K562 (cell line): Measurements from ENCODE around the gene NKIRAS2.

Experiments used
- CC2D1A ChIP-seq: fragments of 450-650 bp; IDR thresholded peaks from 2 replicates; pipeline ENCODE4 v1.6.1; 2017; ENCODE audit warnings: mild to moderate bottlenecking
- EGR1 ChIP-seq: fragments of 450-650 bp; conservative IDR thresholded peaks from 2 replicates; pipeline ENCODE4 v1.6.1; 2017; ENCODE audit warnings: mild to moderate bottlenecking
- EP300 ChIP-seq: IDR thresholded peaks from 2 replicates; pipeline ENCODE4 v1.6.1; 2012; ENCODE audit warnings: low read length, improper control_type of control experiment
- FOSL1 ChIP-seq: fragments of 200-800 bp; sonication (Bioruptor generic); conservative IDR thresholded peaks from 2 replicates; pipeline ENCODE4 v1.6.1; 2016; ENCODE audit warnings: missing genetic modification characterization, missing compliant biosample characterization
- MIER1 ChIP-seq: fragments of 450-650 bp; IDR thresholded peaks from 2 replicates; pipeline ENCODE4 v1.6.1; 2016; ENCODE audit warnings: antibody characterized with exemption, mild to moderate bottlenecking, low read depth
- POLR2A ChIP-seq: fragments of 450-650 bp; conservative IDR thresholded peaks from 2 replicates; pipeline ENCODE4 v1.6.1; 2016
- SMC3 ChIP-seq: conservative IDR thresholded peaks from 2 replicates; pipeline ENCODE4 v1.6.1; 2011; ENCODE audit warnings: low read depth, low read length, improper control_type of control experiment; ENCODE audit not compliant: insufficient read depth
- U2AF1 ChIP-seq: fragments of 200-400 bp; formaldehyde crosslinking; optimal IDR thresholded peaks from 2 replicates; pipeline ENCODE3; 2017; ENCODE audit warnings: mild to moderate bottlenecking, low read depth, low read length, moderate library complexity
- TF ChIP-seq, protein P1 (sequence below), 3 experiments: fragments of 200-800 bp in 1 of 3; sonication (Bioruptor generic) in 1 of 3; sonication (generic) in 1 of 3; formaldehyde crosslinking in 1 of 3; IDR thresholded peaks; 2 replicates each; pipeline versions ENCODE4 v1.6.1 to v1.8.0; 2016 to 2022; ENCODE audit warnings: mild to moderate bottlenecking in 2 of 3, missing compliant biosample characterization in 2 of 3, missing genetic modification characterization in 2 of 3, missing genetic modification reagents in 1 of 3
- TF ChIP-seq, protein P2 (sequence below): fragments of 200-800 bp; sonication (Bioruptor generic); IDR thresholded peaks from 2 replicates; pipeline ENCODE4 v1.6.1; 2017; ENCODE audit warnings: missing genetic modification characterization, missing compliant biosample characterization
- TF ChIP-seq, protein P3 (sequence below), 3 experiments: IDR thresholded peaks in 2 of 3; conservative IDR thresholded peaks in 1 of 3; 2 replicates each; pipeline ENCODE4 v1.5.1; 2011 to 2012; ENCODE audit warnings: low read length in 3 of 3, mild to moderate bottlenecking in 3 of 3, control low read depth in 2 of 3, improper control_type of control experiment in 1 of 3, inconsistent platforms in 1 of 3, low read depth in 1 of 3, mixed read lengths in 1 of 3, moderate library complexity in 1 of 3; ENCODE audit not compliant: insufficient read depth in 2 of 3
- TF ChIP-seq, protein P4 (sequence below), 2 experiments: IDR thresholded peaks; 2 replicates each; pipeline ENCODE4 v1.6.1; 2011; ENCODE audit warnings: borderline replicate concordance in 1 of 2, control low read depth in 1 of 2, low read depth in 1 of 2, low read length in 1 of 2, mild to moderate bottlenecking in 1 of 2, mixed read lengths in 1 of 2, moderate library complexity in 1 of 2; ENCODE audit not compliant: insufficient read depth in 1 of 2, insufficient read length in 1 of 2, poor library complexity in 1 of 2, severe bottlenecking in 1 of 2; ENCODE audit errors: extremely low read depth in 1 of 2

DNA sequence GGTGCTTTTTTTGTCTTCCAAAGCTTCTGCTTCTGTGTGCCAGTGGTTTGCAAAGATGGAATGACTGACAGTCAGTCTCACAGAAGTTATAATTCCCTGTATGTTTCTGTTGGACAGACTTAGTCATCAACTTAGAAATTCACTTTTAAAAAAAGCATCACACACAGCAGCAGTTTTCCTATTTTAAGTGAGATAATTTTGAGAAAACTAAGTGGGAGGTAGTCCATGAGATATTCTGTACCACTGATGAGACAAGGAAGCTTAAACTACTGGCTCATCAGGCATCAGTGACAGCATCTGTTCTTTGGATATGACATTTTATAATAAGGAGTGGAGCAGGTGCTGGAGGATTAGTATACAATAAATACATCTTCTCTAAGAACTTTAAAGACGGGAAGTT lies 33.3 kb upstream of the NKIRAS2 start:
- no peak for TF ChIP-seq EGR1
- TF ChIP-seq SMC3, result no peak
- no peak for TF ChIP-seq POLR2A
- TF ChIP-seq, protein P1, sequence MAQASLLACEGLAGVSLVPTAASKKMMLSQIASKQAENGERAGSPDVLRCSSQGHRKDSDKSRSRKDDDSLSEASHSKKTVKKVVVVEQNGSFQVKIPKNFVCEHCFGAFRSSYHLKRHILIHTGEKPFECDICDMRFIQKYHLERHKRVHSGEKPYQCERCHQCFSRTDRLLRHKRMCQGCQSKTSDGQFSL (CRISPR knock-in tag; IDR thresholded peaks at IDR 0.05), result no peak
- TF ChIP-seq, protein P1 (tag; IDR thresholded peaks at IDR 0.05), result no peak
- TF ChIP-seq, protein P2, sequence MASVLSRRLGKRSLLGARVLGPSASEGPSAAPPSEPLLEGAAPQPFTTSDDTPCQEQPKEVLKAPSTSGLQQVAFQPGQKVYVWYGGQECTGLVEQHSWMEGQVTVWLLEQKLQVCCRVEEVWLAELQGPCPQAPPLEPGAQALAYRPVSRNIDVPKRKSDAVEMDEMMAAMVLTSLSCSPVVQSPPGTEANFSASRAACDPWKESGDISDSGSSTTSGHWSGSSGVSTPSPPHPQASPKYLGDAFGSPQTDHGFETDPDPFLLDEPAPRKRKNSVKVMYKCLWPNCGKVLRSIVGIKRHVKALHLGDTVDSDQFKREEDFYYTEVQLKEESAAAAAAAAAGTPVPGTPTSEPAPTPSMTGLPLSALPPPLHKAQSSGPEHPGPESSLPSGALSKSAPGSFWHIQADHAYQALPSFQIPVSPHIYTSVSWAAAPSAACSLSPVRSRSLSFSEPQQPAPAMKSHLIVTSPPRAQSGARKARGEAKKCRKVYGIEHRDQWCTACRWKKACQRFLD (CRISPR knock-in tag), result no peak
- no peak for TF ChIP-seq EP300
- no peak for TF ChIP-seq MIER1
- TF ChIP-seq, protein P3, sequence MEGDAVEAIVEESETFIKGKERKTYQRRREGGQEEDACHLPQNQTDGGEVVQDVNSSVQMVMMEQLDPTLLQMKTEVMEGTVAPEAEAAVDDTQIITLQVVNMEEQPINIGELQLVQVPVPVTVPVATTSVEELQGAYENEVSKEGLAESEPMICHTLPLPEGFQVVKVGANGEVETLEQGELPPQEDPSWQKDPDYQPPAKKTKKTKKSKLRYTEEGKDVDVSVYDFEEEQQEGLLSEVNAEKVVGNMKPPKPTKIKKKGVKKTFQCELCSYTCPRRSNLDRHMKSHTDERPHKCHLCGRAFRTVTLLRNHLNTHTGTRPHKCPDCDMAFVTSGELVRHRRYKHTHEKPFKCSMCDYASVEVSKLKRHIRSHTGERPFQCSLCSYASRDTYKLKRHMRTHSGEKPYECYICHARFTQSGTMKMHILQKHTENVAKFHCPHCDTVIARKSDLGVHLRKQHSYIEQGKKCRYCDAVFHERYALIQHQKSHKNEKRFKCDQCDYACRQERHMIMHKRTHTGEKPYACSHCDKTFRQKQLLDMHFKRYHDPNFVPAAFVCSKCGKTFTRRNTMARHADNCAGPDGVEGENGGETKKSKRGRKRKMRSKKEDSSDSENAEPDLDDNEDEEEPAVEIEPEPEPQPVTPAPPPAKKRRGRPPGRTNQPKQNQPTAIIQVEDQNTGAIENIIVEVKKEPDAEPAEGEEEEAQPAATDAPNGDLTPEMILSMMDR (IDR thresholded peaks at IDR 0.05 in 2 of 3, conservative IDR thresholded peaks at IDR 0.05 in 1 of 3; ENCODE audit: insufficient read depth in 2 of 3, low read depth in 1 of 3, low read length in 3 of 3), result no peak
- no peak for TF ChIP-seq FOSL1 (tag)
- TF ChIP-seq CC2D1A, result no peak
- TF ChIP-seq, protein P4, sequence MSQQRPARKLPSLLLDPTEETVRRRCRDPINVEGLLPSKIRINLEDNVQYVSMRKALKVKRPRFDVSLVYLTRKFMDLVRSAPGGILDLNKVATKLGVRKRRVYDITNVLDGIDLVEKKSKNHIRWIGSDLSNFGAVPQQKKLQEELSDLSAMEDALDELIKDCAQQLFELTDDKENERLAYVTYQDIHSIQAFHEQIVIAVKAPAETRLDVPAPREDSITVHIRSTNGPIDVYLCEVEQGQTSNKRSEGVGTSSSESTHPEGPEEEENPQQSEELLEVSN (IDR thresholded peaks at IDR 0.05; ENCODE audit: borderline replicate concordance in 1 of 2, extremely low read depth in 1 of 2, insufficient read depth in 1 of 2, insufficient read length in 1 of 2, low read depth in 1 of 2, low read length in 1 of 2, poor library complexity in 1 of 2, severe bottlenecking in 1 of 2), result no peak
- TF ChIP-seq U2AF1, result no peak
